Body of pancreas (tissue), 4 donors: ENCODE results near the gene CXCL10. TPM values are rescaled to one million over a fixed set of nuclear protein-coding genes. Genes with fewer than 3 reads are reported as not detected.

Experiments used
- ATAC-seq: fragments of 150-250 bp; one replicate; pipeline ENCODE4 v1.9.1; 2016
- DNase-seq, 4 donors: peaks; one replicate each; pipeline ENCODE4 v3.0.0-alpha.2; 2019
- H3K27ac ChIP-seq, 4 donors: fragments of 200-600 bp; sonication (generic); 1 replicate in 3 of 4; 2 replicates in 1 of 4; pipeline versions ENCODE4 v1.5.1 to v1.6.1; 2016 to 2019; ENCODE audit warnings: mild to moderate bottlenecking in 1 of 4, mixed read lengths in 1 of 4, moderate library complexity in 1 of 4
- H3K27me3 ChIP-seq, 2 donors: fragments of 200-600 bp; sonication (generic); one replicate each; pipeline ENCODE4 v1.6.0; 2016; ENCODE audit warnings: mild to moderate bottlenecking in 1 of 2
- H3K36me3 ChIP-seq, 2 donors: fragments of 200-600 bp; sonication (generic); replicated peaks in 1 of 2; 2 replicates each; pipeline ENCODE4 v1.5.1; 2016; ENCODE audit warnings: low read depth in 2 of 2; ENCODE audit not compliant: insufficient read depth in 1 of 2
- H3K4me1 ChIP-seq: fragments of 200-600 bp; sonication (generic); one replicate; pipeline ENCODE4 v1.6.0; 2016
- H3K4me3 ChIP-seq, 2 donors: fragments of 200-600 bp; sonication (generic); 1 replicate in 1 of 2; 2 replicates in 1 of 2; pipeline ENCODE4 v1.5.1; 2016 to 2019
- H3K9me3 ChIP-seq, 3 donors: fragments of 200-600 bp; sonication (generic); 1 replicate in 2 of 3; 2 replicates in 1 of 3; pipeline ENCODE4 v1.5.1; 2016
- CTCF ChIP-seq, 7 experiments: fragments of 450-650 bp in 4 of 7; fragments of 200-600 bp in 3 of 7; sonication (generic) in 3 of 7; IDR thresholded peaks; one replicate each; pipeline ENCODE4 v1.5.1; 2016 to 2019; ENCODE audit warnings: antibody characterized with exemption in 7 of 7
- POLR2A ChIP-seq, 3 donors: fragments of 450-650 bp; IDR thresholded peaks; one replicate each; pipeline ENCODE4 v1.6.1; 2016; ENCODE audit warnings: antibody characterized with exemption in 3 of 3, mild to moderate bottlenecking in 2 of 3
- WGBS, 2 donors: methylation state at CpG; one replicate each; pipeline ENCODE4 v1.1.5; 2017; 5-methylcytosine and 5-hydroxymethylcytosine counted together
- intact Hi-C: fragments of 100-400 bp; cut with DNase I; formaldehyde crosslinking; loops from one replicate; pipeline ENCODE4 v1.15.1; 2023
- total RNA-seq, 2 donors: library from RNA; depleted of rRNA; stranded (reverse); fragments of >200 nt; gene quantifications; one replicate each; pipeline ENCODE4 v1.1.0, GENCODE V29; 2016

The CXCL10 gene
- total RNA-seq, 2 donors from 2014 or later, result not detected

DNA sequence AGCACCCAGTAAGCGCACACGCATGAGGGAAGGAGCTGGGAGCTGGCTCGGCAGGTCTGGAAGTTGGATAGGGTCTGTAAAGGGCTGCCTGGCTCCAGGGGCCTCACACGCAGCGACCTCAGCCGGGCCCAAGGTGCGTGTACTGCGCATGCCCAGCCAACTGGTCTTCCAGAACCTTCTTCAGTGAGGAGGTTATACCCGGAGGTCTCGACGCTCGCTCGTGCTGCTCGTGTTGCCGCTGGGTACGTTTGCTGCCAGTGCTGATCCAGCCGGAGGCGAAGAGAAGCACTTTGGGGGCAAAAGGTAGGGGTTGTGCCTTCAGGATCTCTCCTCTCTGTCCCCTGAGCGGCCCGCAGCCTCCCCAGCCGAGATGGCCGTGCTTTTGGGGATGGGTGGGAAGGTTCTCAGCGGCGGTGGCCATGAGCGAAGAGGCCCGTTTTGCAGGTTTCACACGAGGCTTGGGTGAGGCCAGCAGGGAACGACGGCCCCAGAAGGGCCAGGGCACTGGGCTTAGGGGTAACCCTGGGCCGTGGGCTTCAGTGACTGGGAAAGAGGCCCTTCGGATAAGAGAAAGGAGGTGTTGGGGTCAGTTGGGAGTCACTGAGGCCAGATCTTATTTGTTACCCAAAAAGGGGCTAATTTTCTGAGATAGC lies 12.2 kb downstream of the CXCL10 start:
- Histone ChIP-seq H3K4me3 (no peak overlapping the region), H3K4me1 (peaks cover 16% of the 10 kb centered on the region), H3K27me3 (no peaks in the 10 kb centered on the region), H3K27ac (peak overlapping the region in 1 of 4 donors; percentile 34), H3K36me3 (no peaks in the 10 kb centered on the region), H3K9me3 (no peaks in the 10 kb centered on the region)
- 95% methylated on average over 14 to 31 of the region's 31 CpGs for WGBS, 2 donors
- intact Hi-C loops, result no loop called here
- ATAC-seq (no peak), DNase-seq (no peak)
- TF ChIP-seq CTCF (IDR thresholded peaks at IDR 0.05), result no peak
- TF ChIP-seq POLR2A (IDR thresholded peaks at IDR 0.05), result no peak

DNA sequence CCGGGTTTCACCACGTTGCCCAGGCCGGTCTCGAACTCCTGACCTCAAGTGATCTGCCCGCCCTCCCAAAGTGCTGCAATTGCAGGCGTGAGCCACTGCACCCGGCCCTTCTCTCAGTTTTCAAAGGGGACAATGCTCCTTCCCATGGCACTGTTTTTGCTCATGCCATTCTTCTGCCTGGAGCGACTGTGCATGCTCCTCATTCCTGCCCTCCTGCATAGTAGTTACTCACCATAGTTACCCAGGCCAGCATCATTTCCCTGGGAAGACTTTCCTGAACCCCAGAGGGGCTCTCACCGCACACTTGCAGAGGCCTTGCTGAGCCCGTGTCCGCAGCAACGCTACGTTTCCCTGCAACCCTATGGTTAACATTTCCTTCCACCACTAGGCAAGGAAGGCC lies 12.7 kb downstream of the CXCL10 start:
- Histone ChIP-seq H3K4me1 (peaks cover 11% of the 10 kb centered on the region), H3K9me3 (no peaks in the 10 kb centered on the region), H3K27me3 (no peaks in the 10 kb centered on the region), H3K27ac (no peak overlapping the region), H3K4me3 (no peak overlapping the region), H3K36me3 (no peaks in the 10 kb centered on the region)
- DNase-seq (no peak), ATAC-seq (no peak)
- TF ChIP-seq CTCF (IDR thresholded peaks at IDR 0.05), result no peak
- no peak for TF ChIP-seq POLR2A (IDR thresholded peaks at IDR 0.05)
- intact Hi-C loops, result no loop called here
- WGBS, 2 donors, result 95 to 97% methylated on average over 13 of the region's 13 CpGs

- H3K27me3 ChIP-seq, result no peaks in the 10 kb centered on the region
- H3K4me3 ChIP-seq, result no peak overlapping the region
- ATAC-seq (no peak), DNase-seq (no peak)
- intact Hi-C loops, result no loop called here
- no peak overlapping the region for H3K27ac ChIP-seq
- no peak for TF ChIP-seq CTCF (IDR thresholded peaks at IDR 0.05)
- no peak for TF ChIP-seq POLR2A (IDR thresholded peaks at IDR 0.05)
- WGBS, 2 donors, result 78 to 80% methylated on average over 5 of the region's 5 CpGs
- H3K36me3 ChIP-seq, result no peaks in the 10 kb centered on the region
- peaks cover 11% of the 10 kb centered on the region for H3K4me1 ChIP-seq
- no peaks in the 10 kb centered on the region for H3K9me3 ChIP-seq
Measured at GRCh38 chr4:76009311-76009710, 14.0 kb downstream of the CXCL10 start.

- ATAC-seq (peak; percentile 75), DNase-seq (no peak)
- no peaks in the 10 kb centered on the region for H3K27me3 ChIP-seq
- intact Hi-C loops, result no loop called here
- H3K4me1 ChIP-seq, result no peaks in the 10 kb centered on the region
- no peak within 1 kb of the TSS for H3K4me3 ChIP-seq
- H3K27ac ChIP-seq, result no peak within 1 kb of the TSS
- WGBS, 2 donors, result 16 to 48% methylated on average over 1 of the region's 1 CpG
- H3K36me3 ChIP-seq, result no peaks in the 10 kb centered on the region
- no peaks in the 10 kb centered on the region for H3K9me3 ChIP-seq
- TF ChIP-seq CTCF (IDR thresholded peaks at IDR 0.05) (no peak), POLR2A (IDR thresholded peaks at IDR 0.05) (no peak)
Measured at GRCh38 chr4:76007089-76007862, 16.0 kb downstream of the CXCL10 start, which contains the start of gene CXCL9. Gene CXCL9, minus strand, starts transcription at chr4:76007509. Its CDS starts 60 bp downstream, at chr4:76007449.
